IPS-NIHi11 (cell line): Measurements from ENCODE around the gene PITX3.

ENCODE experiments used
- DNase-seq: peaks from one replicate; pipeline ENCODE4 v3.0.0; 2012; ENCODE audit warnings: mixed read lengths, low spot score

The PITX3 gene

GRCh38 chr10:102241444-102242117, at the start of gene PITX3:
TSS of gene PITX3 (minus strand) at chr10:102241512. CDS start at chr10:102232080, 9,432 bp downstream.
- DNase-seq, result peak; percentile 97

- DNase-seq, result no peak
Observed at GRCh38 chr10:102289840-102290239, 48.5 kb upstream of the PITX3 start.

GRCh38 chr10:102289356-102289755, 48.0 kb upstream of the PITX3 start:
- DNase-seq, result no peak

DNA sequence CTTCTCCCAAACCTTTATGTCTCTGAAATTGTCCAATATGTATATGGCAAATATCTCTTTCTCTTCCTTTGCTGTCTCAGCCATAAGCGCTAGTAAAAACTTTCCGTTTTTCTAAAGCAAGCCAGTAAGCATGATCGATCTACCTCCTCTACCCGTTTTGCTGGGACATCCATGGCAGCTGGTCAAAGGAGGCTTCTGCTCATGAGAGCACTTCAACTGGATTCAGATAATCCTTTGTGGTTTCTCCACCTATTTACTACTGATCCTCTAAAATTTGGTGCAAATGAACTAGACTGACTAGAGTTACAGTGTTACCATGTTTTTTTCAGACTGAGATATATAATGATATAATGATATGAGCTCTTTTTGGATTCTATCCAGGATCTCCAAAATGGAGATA, 46.7 kb upstream of the PITX3 start:
- DNase-seq, result no peak

GRCh38 chr10:102287538-102287937, 46.2 kb upstream of the PITX3 start:
- DNase-seq, result no peak

DNA sequence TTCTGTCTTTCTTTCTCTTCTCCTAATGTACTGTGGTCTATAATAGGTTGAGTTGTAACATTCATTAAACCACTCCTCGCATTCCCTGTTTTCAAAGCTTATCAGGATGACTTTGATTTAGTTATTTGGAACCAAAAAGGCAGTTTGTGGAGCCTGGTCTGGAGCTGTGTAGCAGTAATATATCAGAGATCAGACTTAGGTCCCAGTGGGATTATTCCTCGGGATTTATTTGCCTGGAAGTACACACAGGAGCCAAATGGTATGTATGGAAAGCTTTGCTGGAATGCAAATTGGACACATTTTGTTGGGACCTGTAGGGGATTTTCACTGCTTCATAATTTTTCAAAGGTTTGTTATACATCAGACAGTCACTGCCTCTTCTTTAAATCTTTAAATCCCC, 44.9 kb upstream of the PITX3 start:
- DNase-seq, result no peak

GRCh38 chr10:102285133-102285532, 43.8 kb upstream of the PITX3 start:
- no peak for DNase-seq

DNA sequence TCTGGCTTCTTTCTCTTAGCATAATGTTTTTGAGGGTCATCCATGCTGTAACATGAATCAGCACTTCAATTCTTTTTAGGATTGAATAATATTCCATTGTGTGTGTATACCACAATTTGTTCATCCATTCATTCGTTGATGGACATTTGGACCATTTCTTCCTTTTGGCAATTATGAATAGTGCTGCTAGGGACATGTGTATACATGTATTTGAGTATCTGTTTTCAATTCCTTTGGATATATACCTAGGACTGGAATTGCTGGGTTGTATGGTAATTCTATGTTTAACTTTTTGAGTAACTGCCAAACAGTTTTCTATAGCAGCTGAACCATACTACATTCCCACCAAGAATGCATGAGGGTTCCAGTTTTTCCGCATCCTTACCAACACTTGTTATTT, 43.2 kb upstream of the PITX3 start:
- DNase-seq, result no peak

DNA sequence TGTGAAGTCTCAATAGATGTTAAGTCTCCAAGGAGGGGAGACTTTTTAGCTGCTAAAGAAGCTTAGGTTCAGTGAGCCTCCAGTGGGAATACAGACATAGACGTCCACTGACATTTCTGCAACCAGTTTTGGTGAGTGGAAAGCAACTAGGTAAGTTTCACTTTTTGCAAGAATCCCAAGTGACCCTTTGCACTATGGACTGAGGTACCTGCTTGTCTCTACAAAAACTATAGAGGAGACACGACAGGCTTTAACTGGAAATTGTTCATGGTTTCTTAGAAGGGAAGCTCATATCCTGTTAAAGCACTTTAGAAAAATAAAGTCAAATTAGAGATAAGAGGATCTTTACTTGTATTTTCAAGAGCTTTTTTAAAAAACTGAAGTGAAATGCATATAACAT, 42.6 kb upstream of the PITX3 start:
- no peak for DNase-seq

DNA sequence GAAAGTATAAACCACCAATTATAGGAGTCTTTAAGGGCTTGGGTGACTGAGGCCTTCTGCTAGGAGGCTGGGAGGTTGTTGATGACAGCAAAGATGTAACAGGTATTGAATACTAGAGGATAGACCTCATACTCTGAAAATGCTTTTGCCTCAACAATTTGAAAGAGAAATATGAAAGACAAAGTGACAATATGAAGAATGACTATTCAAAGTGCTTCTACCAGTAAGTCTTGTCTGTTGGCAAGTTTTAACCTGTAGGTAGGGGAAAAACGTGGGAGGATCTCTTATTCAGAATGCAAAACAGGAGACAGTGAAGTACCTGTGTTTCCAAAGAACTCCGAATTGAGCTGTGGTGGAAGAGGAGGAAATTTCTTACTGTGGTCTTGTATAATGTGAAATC, 42.2 kb upstream of the PITX3 start:
- DNase-seq, result no peak

DNA sequence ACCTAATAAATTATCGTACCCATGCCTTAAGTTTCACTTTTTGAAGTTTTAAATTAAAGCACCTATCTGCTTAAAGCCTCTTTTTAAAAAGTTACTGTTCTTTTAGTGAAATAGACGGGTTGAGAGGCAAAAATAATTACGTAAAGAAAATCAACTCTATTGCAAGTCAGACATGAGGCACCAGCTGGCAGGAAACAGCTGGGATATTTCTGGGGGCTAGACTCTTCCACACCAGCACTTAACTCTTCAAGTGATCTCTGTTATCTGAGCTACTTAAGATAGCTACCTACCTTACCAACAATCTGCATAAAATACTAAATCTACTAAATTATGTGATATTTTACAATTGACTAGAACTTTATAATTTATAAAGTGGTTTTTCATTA, 39.8 kb upstream of the PITX3 start:
- DNase-seq, result no peak

DNA sequence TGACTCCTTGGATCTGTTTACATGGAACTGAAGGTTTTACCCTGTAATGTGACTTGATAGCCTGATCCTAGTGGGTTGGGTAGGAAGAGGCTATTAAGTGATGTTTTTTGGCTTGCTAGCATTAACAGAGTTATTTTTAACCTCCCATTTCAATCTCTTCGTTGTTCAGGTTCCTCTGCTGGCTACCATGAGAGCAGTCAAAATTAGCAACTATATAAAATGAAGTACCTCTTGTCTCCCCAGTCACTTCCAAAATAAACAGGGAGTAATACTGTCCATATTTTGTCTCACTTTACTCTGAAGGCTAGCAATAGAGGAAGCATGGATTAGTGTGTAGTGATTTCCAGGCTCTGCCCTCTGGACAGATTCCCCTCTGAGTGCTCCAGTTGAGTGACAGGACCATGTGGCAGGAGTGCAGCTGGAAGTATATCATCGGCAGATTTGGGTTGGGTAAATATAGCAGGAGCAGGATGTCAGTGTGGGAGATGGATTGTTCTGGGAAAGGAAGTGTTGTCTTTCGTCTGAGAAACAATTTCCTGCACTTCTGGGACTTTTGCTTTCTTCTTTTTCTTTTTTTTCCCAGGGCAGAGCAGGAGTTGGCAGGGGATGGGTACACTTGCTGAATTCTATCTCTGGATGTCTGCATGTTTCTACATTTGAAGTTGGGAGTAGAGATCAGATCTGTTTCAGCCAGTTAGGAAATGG, 39.2 kb upstream of the PITX3 start:
- DNase-seq, result no peak

DNA sequence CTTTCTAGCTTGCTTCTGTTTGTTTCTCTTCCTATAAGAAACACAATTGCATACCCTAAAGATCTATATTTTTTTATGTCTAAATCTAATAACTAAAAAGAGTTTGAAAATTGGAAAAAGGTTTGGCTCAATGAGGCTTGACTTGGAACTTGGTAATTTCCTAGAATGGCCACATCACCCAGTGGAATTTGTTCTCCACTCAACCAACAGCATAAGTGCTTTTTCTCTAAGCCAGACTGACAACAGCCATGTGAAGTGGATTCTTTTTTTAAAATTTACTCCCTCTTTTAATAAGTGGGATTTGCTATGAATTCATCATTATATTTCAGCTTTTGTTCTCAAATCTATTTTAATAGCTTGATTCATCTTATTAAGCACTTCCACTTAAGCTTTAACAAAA, 37.8 kb upstream of the PITX3 start:
- DNase-seq, result no peak

GRCh38 chr10:102275343-102275742, 34.0 kb upstream of the PITX3 start:
- no peak for DNase-seq

DNA sequence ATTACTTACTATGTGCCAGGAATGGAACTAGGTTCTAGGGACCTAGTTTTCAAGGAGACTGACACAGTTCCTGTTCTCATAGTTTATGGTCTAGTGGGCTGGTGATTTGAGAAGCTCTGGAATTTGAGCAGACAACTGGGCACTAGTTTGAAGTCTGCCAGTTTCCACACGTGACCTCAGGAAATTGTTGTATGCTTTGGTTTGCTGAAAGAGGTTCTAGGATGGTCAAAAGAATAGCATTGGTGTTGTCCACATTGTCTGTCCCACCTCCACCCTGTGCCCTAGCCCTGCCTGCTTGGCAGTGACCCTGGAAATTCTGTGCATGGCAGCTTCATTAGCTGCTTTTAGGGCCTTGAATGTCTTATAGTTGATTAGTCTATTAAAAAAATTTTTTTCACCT, 32.8 kb upstream of the PITX3 start:
- DNase-seq, result no peak

- DNase-seq, result no peak
Observed at GRCh38 chr10:102269017-102269416, 27.7 kb upstream of the PITX3 start.

DNA sequence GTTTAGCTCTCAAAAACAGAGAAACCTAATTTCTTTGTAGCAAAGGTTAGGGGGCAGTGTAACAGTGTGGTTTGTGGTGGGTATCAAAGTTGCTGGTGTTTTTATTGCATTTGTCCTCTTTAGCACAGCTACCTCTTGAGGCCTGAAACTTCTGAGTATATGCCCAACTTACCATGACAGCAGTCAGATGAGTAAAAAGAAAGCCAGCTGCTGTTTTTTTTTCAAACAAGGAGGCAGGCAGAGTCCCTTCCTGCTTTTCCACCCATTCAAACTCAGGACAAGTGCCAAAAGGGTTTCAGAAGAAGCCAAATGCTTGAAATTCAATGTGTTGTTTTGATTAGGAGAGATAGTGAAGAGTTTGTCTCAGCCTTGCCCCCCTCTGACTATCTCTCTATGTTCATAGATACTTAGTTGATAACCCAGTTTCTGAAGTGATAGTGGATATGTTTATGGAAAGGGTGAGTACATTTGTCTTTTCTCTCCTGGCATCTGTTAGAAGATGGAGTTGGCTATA, 27.1 kb upstream of the PITX3 start:
- DNase-seq, result no peak

DNA sequence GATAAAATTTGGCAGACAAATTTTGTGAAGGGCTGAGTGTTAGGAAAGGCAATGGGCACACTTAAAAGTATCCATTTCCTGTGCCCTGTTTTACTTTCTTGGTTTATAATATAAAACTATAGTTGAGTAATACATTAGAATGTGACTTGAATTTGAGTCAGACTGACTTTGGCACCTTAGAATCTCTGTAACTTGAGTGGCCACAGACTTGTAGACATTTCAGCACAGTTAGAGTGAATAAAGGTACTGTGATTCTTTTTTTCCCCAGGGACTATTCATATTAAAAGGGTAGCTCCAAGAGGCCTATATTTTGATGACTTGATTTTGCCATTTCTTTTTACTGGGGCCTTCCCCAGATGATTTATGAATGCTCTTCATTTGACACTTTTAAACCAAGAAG, 26.4 kb upstream of the PITX3 start:
- no peak for DNase-seq

DNA sequence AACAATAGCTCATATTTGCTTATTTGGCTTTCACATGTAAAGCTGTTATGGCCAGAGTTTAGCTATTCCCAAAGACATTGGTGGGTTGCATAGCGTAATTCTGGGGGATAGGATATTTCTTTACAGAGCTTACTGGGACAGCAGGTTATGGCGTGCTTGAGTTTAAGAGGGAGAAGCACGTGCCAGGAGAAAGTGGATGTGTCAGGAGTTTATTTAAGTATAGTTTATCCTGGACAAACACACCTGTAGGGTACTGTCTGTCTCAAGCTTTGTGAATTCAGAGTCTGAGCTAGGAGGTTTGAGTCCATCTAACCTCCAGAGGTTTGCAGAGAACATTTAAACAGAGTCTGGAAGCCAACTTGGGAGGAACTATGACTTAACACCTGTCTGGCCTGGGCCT, 25.4 kb upstream of the PITX3 start:
- DNase-seq, result no peak

DNA sequence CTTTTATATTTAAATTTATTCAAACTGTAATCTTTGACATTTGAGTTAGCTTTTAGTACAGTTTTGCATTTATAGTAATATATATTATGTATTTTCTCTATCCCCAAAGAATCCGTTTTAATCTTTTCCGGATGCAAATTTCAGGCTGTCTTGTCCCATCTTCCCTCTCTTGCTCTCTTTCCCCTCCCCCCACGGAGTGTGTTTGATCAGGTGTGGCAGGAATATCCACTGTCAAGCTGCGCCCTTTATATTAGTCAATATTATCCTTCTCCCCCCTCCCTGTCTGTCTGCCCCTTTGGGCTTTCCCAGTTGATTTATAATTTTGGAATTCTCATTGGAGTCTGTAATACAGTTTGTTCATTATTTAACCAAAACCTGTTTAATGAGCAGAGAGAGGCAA, 23.1 kb upstream of the PITX3 start:
- DNase-seq, result no peak

- DNase-seq, result no peak
Observed at GRCh38 chr10:102262744-102263370, 21.5 kb upstream of the PITX3 start.

DNA sequence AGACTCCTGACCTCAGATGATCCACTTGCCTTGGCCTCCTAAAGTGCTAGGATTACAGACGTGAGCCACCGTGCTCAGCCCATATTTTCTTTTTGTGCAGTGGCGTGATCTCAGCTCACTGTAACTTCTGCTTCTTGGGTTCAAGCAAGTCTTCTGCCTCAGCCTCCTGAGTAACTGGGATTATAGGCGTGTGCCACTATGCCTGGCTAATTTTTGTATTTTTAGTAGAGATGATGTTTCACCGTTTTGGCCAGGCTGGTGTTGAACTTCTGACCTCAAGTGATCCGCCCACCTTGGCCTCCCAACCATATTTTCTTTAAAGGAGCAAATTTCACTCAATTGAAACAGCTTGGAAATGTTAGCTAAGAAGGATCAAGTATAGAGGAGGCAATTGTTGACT, 20.5 kb upstream of the PITX3 start:
- DNase-seq, result no peak

DNA sequence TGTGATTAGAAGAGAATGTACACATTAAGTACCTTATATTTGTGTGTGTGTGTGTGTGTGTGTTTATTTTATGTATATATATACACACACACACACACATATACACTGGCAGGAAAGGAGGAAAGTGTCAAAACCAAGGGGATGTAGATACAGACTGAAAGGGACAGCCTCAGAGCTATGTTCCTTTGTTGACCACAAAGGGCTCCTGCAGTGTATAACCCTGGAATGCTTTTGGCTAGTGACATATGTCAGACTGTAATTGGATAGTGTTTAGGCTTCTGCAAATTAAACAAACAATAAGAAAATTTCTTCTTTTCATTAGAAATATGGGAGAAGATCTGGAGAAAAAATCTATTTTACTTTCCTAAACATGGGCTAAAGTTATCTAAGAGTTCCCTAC, 19.9 kb upstream of the PITX3 start:
- no peak for DNase-seq
